ENCODE results near the gene DNASE1L2. TPM values are rescaled to one million over a fixed set of nuclear protein-coding genes. Genes with fewer than 3 reads are reported as not detected.
"Not testable (repeated sequence)": the region's sequence is repeated elsewhere in the genome, so short reads cannot be mapped to it uniquely, and the experiment has no call there.

The DNASE1L2 gene
- total RNA-seq, 1 donor from 2014 or later, result 2.8 TPM

- intact Hi-C loops (cut with micrococcal nuclease), result not testable (repeated sequence)
Observed at GRCh38 chr16:2203119-2203688, 33.0 kb upstream of the DNASE1L2 start.

DNA sequence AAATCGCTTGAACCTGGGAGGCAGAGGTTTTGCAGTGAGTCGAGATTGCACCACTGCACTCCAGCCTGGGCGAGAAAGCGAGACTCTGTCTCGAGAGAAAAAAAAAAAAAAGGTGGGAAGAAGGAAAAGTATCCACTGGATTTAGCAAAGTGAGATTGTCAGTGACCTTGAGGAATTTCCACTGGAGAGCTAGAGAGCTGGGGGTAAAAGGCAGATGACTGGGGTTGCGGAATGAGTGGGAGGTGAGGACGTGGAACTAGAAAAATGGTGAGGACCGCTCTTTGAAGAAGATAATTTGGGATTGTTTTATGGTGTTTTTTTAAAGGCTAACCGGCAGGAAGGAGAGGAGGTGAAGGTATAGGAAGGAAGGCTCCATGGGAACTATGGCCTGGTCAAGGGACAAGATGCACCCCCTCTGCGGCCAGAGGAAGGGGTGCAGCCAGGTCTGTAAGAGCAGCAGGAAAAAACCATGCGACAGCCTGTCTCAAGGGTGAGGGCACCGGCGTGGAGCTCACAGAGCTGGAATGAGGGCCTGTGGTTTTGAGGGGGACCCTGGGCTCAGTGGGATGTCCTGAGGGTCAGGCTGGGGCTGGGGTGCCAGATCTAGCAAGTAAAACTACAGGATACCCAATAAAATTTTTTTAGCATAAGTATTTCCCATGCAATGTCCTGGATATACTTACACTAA, 31.7 kb upstream of the DNASE1L2 start:
- intact Hi-C loops (cut with micrococcal nuclease), result loop anchor here (5.0 kb wide), 1 partner anchor 47 kb away; the partner anchor contains the start of gene TRAF7

- intact Hi-C loops (cut with micrococcal nuclease), result loop anchor here (5.0 kb wide), 1 partner anchor 48 kb away; the partner anchor contains the start of gene TRAF7
Observed at GRCh38 chr16:2205104-2205966, 30.9 kb upstream of the DNASE1L2 start, which contains the start of gene MLST8. Gene MLST8 (plus strand): TSS chr16:2205454. CDS start chr16:2206086, 632 bp downstream.

GRCh38 chr16:2205967-2206313, 30.3 kb upstream of the DNASE1L2 start:
- intact Hi-C loops (cut with micrococcal nuclease), result loop anchor here (5.0 kb wide), 1 partner anchor 49 kb away; the partner anchor contains the start of gene TRAF7

DNA sequence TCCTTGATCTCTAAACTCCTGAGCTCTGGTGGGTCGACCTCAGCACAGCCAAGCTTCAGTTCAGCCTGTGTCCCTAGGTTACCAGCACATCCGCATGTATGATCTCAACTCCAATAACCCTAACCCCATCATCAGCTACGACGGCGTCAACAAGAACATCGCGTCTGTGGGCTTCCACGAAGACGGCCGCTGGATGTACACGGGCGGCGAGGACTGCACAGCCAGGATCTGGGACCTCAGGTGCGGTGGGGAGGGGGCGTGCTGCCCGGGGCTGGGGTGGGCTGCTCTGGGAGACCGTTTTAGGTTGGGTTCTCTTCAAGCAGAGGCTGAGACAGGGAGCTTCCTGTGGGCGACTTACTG, 29.8 kb upstream of the DNASE1L2 start:
- intact Hi-C loops (cut with micrococcal nuclease), result loop anchor here (5.0 kb wide), 1 partner anchor 49 kb away; the partner anchor contains the start of gene TRAF7

DNA sequence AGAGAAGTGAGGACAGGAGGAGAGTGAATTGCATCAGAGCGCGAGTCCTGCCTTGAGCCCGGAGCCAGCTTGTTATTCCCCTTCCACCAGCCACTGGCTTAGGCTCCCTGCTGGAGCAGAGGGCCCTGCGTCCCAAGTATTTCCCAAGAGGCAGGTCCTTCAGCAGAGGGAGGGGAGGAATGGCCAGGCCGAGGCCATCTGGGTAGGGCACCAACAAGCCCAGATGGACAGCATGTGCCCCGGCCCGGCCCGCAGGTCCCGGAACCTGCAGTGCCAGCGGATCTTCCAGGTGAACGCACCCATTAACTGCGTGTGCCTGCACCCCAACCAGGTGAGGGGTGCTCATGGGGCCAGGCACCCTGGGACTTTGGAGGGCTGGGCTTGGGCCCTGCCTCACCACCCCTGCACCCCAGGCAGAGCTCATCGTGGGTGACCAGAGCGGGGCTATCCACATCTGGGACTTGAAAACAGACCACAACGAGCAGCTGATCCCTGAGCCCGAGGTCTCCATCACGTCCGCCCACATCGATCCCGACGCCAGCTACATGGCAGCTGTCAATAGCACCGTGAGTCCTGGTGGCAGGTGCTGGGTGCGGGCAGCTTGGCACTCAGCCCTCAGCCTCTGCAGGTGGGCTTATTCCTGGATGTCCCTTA, 29.3 kb upstream of the DNASE1L2 start:
- intact Hi-C loops (cut with micrococcal nuclease), result loop anchor here (5.0 kb wide), 1 partner anchor 50 kb away; the partner anchor contains the start of gene TRAF7

- intact Hi-C loops (cut with micrococcal nuclease), result loop anchor here (5.0 kb wide), 1 partner anchor 51 kb away; the partner anchor contains the start of gene TRAF7
Observed at GRCh38 chr16:2207872-2208271, 28.4 kb upstream of the DNASE1L2 start.

GRCh38 chr16:2208308-2208707, 27.9 kb upstream of the DNASE1L2 start:
- intact Hi-C loops (cut with micrococcal nuclease), result loop anchor here (5.0 kb wide), 1 partner anchor 51 kb away; the partner anchor contains the start of gene TRAF7

DNA sequence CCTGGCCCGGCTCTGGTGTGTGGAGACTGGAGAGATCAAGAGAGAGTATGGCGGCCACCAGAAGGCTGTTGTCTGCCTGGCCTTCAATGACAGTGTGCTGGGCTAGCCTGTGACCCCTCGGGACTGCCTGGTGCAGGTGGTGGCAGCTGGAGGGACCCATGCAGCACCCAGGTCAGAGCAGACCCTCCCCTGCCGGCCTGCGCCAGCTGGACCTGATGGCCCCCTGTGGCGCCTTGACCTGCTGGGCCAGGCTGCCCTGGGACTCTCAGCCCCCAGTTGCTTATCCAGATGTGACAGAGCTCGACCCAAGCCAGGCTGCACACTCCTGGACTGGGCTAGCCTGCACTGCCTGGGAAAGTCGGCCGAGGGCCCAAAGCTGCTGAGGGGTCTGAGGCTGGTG, 27.5 kb upstream of the DNASE1L2 start:
- intact Hi-C loops (cut with micrococcal nuclease), result loop anchor here (5.0 kb wide), 1 partner anchor 51 kb away; the partner anchor contains the start of gene TRAF7

- intact Hi-C loops (cut with micrococcal nuclease), result loop anchor here (5.0 kb wide), 2 partner anchors 43 to 52 kb away; partner anchors contain the start of genes ECI1 and TRAF7
Observed at GRCh38 chr16:2209258-2210008, 26.8 kb upstream of the DNASE1L2 start.

DNA sequence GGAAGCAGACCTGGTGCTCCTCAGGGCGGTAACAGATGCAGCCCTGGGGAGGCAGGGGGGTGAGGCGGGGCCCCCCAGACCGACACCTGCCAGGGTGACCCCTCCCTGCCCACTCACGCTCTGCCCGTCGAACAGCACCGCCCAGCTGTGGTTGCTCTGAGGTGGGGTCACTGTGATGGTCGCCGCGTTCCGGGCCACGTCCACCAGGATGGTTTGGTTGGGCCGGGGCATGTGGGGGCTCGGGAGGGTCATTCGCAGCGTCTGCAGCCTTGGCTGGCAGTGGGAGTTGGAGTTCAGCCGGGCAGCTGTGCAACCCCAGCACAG, 26.3 kb upstream of the DNASE1L2 start:
- intact Hi-C loops (cut with micrococcal nuclease), result loop anchor here (5.0 kb wide), 1 partner anchor 42 kb away; the partner anchor contains the start of gene ECI1

- intact Hi-C loops (cut with micrococcal nuclease), result loop anchor here (5.0 kb wide), 1 partner anchor 42 kb away; the partner anchor contains the start of gene ECI1
Observed at GRCh38 chr16:2210386-2211365, 25.6 kb upstream of the DNASE1L2 start, which contains the start of gene BRICD5. Gene BRICD5 (minus strand): TSS chr16:2210863. CDS start chr16:2210833, 30 bp downstream.

DNA sequence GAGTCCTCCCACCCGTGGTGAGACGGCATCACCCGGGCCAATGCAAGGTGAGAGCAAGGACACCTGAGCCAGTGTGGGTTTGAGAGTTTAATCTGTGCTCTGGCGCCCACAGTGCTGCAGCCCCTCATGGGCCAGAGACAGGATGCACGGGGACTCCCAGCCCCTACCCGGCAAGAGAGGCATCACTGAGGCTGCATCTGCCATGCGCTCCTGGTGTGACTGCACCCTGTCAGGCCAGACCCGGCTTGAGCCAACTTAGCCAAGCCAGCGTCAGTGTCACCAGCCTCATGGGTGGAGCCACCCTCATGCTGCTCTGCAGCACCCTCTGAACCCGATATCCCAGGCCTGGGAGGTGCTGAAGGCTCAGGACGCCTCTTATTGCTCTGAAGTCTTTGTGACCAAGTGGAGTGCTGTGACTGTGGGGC, 24.3 kb upstream of the DNASE1L2 start:
- intact Hi-C loops (cut with micrococcal nuclease), result loop anchor here (5.0 kb wide), 1 partner anchor 40 kb away; the partner anchor contains the start of gene ECI1

- intact Hi-C loops (cut with micrococcal nuclease), result loop anchor here (5.0 kb wide), 1 partner anchor 40 kb away; the partner anchor contains the start of gene ECI1
Observed at GRCh38 chr16:2212362-2213324, 23.6 kb upstream of the DNASE1L2 start.

DNA sequence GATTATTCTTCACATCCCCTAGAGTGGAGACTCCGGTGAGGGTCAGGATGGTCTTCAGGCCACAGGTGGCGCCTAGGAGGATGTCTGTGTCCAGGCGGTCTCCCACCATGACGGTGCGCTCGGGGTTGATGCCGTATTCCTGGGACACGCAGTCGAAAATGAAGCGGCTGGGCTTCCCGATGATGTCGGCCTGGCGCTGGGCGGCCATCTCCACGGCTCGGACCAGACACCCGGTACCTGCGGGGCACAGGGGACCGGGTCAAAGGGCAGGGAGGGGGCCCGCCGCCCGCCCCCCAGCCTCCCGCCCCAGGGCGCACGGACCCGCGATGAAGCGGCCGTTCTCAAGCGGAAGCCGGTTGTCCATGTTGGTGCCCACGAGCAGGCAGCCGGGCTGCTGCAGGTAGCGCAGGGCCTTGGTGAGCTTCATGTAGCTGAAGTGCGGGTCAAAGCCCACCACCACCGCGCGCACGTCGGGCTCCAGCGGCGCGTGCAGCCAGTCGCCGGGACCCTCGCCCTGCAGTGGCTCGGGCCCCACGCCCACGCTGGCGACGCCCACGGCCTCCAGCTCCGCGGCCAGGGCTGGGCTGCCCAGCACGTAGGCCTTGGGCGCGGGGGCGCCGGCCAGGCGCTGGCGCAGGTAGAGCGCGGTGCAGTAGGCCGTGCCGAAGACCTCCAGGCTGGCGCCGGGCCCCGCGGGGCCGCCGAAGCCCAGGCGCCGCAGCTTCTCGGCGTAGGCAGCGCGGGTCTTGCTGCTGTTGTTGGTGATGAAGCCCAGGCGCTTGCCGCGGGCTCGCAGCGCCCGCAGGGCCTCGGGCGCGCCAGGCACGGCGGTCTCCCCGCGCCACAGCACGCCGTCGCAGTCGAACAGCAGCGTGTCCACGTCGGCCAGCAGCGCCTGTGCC, 22.2 kb upstream of the DNASE1L2 start:
- intact Hi-C loops (cut with micrococcal nuclease), result loop anchor here (2.0 to 5.0 kb wide), 2 partner anchors 38 to 55 kb away; partner anchors contain the start of genes ECI1 and RNPS1

- intact Hi-C loops (cut with micrococcal nuclease), result loop anchor here (2.0 to 5.0 kb wide), 2 partner anchors 38 to 54 kb away; partner anchors contain the start of genes ECI1 and RNPS1
Observed at GRCh38 chr16:2214719-2214968, 21.6 kb upstream of the DNASE1L2 start, which contains the start of gene PGP. Gene PGP (minus strand): TSS chr16:2214840. CDS start chr16:2214777, 63 bp downstream.
